ENCODE results near the gene RAD18.

DNA sequence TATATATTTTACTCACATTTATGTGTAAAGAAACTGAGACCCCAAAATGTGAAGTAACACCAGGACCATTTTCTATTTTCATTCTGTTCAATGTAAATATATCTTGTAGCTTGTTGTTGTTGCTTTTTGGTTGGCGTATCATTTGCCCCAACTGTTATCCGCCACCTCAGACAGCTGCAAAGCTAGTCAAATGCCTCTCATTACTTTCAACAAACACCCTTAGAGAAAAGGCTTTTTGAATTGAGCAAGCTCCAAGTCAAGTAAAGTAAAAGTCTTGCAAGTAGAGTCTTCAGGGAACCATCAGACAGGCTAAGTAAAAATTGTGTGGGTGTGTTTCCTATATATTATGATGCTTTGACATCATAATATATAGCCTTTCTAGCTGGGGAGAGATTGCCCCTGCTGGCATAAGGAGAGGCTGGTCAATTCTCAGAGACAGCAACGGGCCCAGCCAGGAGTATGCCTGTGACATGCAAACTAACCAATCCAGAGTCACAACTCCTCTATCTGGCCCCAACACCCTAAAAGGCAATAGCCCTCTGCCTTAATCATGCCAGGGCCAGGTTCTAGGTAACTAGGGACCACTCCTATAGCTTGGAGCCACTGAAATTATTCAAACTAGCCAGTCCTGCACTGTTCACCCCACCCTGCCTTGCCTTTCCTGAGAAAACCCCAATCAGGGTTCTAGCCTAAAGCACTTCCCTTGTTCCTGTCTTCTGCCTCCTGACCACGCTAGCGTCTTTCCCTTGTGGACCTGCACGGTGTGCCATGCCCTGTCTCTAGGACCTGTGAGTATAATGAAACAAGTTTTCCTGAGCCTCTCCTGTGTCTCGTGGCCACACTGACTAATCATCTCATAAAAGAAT is 75.6 kb downstream of the RAD18 start:
- TF ChIP-seq, protein P1, sequence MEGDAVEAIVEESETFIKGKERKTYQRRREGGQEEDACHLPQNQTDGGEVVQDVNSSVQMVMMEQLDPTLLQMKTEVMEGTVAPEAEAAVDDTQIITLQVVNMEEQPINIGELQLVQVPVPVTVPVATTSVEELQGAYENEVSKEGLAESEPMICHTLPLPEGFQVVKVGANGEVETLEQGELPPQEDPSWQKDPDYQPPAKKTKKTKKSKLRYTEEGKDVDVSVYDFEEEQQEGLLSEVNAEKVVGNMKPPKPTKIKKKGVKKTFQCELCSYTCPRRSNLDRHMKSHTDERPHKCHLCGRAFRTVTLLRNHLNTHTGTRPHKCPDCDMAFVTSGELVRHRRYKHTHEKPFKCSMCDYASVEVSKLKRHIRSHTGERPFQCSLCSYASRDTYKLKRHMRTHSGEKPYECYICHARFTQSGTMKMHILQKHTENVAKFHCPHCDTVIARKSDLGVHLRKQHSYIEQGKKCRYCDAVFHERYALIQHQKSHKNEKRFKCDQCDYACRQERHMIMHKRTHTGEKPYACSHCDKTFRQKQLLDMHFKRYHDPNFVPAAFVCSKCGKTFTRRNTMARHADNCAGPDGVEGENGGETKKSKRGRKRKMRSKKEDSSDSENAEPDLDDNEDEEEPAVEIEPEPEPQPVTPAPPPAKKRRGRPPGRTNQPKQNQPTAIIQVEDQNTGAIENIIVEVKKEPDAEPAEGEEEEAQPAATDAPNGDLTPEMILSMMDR (IDR thresholded peaks at IDR 0.05), result no peak
- TF ChIP-seq POLR2A (IDR thresholded peaks at IDR 0.05), result no peak
